Stimulated activated CD8-positive, alpha-beta memory T cell treated with anti-CD3 and anti-CD28 coated beads, Interleukin-4, amount 100 ng/mL, for 1 hour (primary cell): ENCODE data around the gene SETD6.
A peak's percentile ranks its signal among the peaks of the same experiment; 100 is the strongest.
"Not testable (repeated sequence)": the region's sequence is repeated elsewhere in the genome, so short reads cannot be mapped to it uniquely, and the experiment has no call there.

Experiments used
- DNase-seq, 2 donors: peaks; one replicate each; pipeline ENCODE4 v3.0.0-alpha.2; 2020; ENCODE audit warnings: low read depth in 2 of 2, low spot score in 1 of 2

SETD6 gene

GRCh38 chr16:58515125-58515870 is at the start of gene SETD6:
Gene SETD6, plus strand, starts transcription at chr16:58515517. Its CDS starts 21 bp downstream, at chr16:58515538.
- peak; percentile 31 to 44 for DNase-seq

- no peak for DNase-seq
Observed at GRCh38 chr16:58465817-58466216, 49.5 kb upstream of the SETD6 start.

GRCh38 chr16:58466396-58466795 is 48.9 kb upstream of the SETD6 start:
- DNase-seq = no peak

DNA sequence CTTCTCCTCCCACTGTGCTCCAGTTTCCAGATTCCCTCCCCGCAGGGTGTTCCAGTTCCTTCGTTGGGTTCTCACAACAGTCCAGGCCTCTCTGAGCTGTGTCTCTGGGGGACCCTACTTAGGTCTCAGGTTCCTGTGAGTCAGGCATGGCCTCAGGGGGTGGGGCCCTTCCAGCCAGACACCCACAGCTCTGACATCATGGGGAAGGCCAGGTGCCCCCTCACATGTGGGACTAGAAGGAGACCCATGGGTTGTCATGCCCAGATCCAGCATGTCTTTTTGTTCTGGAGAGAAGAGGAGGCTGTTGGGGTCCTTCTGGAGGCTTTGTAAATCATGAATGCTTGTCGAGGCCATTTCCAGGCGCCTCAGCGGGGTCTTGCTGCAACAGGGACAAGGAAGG is 47.4 kb upstream of the SETD6 start:
- no peak for DNase-seq

DNA sequence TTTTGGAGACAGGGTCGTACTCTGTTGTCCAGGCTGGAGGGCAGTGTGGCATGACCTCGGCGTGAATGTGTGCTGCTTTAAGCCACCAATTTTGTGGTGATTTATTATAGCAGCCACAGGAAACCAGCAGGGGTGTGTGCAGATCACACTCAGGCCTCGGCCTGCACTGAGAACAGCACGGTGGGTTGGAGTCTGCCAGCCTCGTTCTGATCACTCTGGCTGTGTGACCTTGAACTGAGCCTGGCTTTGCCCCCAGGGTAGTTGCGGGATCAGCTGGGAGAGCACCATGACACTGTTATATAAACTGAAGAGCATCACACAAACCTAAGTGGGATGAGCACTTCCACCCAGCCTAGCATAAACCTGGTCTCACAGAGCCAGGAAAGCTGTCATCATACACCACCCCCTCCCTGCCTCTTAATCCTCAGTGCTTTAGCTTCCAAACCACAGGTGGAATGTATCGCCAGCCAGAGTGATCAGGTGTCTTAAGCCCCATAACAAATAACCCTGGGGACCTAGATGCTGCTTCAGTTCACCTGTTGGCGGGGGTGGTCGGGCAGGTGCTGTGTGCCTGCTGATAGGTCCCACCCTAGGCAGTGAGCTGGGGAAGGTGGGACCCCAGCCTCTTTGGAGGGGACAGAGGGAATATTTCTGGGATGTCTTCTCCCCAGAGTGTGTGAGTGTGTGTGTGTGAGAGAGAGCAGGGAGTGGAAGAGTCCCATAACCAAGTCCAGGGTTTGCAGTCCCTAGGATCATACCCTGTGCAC is 43.9 kb upstream of the SETD6 start:
- no peak for DNase-seq

DNA sequence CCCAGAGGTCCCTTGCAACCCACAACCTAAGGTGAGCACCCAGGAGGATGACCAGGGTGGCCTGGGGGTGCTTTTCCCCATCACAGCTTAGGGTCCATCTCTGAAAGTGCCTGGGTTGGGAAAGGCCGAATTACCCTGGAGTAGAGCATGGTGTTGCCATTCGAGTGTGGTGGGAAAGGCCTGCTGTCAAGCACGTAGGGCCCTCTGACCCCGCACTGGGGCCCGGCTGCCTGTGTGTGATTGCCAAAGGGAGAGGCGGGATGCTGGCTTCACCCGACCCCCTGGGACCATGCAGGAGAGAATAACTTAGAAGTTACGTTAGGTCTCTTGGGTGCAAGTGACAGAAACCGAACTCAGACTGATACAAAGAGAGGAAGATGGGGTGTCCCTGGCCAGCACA is 43.1 kb upstream of the SETD6 start:
- no peak for DNase-seq

GRCh38 chr16:58472827-58473226 is 42.5 kb upstream of the SETD6 start:
- DNase-seq = no peak

- no peak for DNase-seq
Observed at GRCh38 chr16:58474296-58474695, 41.0 kb upstream of the SETD6 start.

DNA sequence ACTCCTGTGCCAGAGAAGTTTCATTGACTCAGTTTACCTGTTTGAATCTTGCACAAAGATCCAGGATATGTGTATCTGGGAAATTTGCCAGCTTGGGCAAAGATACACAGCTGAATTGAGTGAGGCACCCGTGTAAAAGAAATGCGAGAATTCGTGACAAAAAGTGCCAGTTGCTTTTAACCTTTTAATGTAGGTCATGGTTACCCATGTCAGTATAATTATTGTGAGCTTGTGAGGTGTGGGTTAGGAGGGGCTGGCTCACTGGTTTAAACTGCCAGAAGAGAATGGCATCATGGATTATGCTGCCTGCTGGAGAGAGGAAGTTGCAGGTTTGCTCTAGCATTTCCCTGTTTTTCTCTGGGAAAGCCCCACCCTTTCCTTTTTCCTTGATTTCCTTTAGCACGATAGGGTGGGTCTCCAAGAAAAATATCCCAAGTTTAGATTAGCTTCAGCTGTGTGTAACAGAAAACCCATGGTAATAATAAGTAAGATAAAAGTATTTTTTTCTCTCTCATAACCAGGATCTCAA is 40.2 kb upstream of the SETD6 start:
- DNase-seq = no peak

GRCh38 chr16:58476791-58477190 is 38.5 kb upstream of the SETD6 start:
- no peak for DNase-seq

DNA sequence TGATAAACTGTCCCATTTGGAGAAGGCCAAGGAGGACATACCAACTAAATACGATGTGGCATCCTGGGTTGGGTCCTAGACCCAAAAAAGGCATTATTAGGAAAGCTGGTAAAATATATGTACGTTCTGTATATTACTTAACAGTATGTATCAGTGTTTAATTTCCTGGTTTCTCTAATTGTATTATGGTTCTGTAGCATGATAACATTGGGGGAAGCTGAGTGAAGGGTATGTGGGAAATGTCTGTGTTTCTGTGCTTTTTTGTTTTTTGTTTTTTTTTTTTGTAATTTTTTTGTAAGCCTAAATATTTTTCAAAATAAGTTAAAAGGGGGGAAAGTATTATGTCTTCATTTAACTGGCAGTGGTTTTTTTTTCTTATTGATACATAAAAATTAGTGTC is 36.9 kb upstream of the SETD6 start:
- no peak for DNase-seq

- DNase-seq = no peak
Observed at GRCh38 chr16:58481226-58481869, 34.0 kb upstream of the SETD6 start.

GRCh38 chr16:58481931-58482330 is 33.4 kb upstream of the SETD6 start:
- DNase-seq = no peak

- DNase-seq = no peak
Observed at GRCh38 chr16:58485184-58485887, 30.0 kb upstream of the SETD6 start.

DNA sequence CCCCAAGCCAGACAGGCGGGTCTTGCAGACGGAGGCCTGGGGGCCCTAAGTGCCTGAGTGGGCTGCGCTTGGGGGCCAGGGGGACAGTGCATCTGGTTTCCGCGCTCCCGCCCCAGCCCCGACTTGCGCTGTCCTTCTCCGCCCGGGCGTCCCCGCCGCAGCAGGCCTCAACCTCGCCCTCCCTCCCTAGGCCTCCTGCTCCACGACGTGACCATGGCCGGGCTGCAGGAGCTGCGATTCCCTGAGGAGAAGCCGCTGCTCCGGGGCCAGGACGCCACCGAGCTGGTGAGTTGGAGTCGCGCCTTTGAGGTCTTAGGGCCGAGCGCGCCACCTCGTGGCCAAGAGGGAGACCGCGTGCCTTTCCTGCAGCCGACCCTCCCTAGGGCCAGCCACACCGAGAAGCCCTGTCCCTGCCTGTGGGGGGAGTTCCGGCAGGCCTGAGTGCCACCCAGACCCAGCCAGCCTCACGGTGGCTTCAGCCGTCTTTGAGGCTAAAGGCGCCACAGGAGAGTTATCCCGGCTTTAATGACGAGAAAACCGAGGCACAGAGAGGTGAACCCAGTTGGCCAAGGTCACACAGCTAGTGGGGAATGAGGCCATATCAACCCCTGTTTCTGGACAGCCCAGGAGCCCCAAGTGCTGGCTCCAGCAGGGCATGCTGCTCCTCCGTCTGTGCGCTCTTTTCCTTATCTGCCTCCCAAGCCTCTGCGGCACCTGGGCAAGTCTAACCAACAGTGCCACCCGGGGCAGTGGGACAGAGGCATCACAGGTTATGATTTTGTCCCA is 27.6 kb upstream of the SETD6 start:
- DNase-seq = peak; percentile 33 to 45

DNA sequence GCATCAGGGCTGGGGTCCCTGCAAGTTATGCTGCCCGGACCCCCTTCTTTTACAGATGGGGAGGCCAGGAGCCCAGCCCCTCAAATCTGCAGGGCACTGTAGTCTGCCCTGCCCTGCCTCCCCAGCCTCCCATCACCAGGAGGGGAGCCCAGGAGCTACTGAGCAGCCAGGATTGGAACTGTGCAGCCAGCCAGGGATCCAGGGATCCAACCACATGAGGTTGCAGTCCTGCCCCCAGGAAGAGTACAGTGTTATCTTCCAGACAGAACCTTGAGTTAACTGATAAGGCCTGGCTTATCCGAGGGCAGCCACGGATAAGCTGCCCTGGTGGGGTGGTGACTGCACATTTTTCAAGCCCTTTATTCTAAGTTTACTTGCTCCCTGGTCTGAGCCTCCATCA is 26.8 kb upstream of the SETD6 start:
- no peak for DNase-seq

GRCh38 chr16:58490065-58490464 is 25.3 kb upstream of the SETD6 start:
- DNase-seq = no peak

- not testable (repeated sequence) for DNase-seq
Observed at GRCh38 chr16:58490539-58490938, 24.8 kb upstream of the SETD6 start.

- DNase-seq = no peak
Observed at GRCh38 chr16:58492066-58492465, 23.3 kb upstream of the SETD6 start.

DNA sequence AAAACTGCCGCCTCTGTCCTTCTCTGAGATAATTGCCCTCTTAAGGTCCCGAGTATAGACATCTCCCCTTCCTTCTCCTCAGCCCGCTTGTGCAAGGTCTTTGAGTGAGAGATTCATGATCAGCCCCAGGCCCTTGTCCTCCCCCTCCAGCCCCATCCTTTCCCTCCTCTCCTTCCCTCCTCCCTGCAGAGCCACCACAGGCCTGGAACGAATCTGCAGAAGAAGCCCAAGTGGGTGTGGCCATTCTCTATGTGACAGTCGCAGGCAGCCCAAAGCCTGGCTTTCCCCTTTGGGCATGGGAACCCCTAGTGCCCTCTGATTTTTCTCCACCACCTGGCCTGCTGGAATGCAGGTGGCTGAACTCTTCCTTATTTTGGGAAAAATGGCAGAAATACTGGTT is 22.6 kb upstream of the SETD6 start:
- DNase-seq = no peak
